ENCODE data around the gene MRTFA.

MRTFA gene

DNA sequence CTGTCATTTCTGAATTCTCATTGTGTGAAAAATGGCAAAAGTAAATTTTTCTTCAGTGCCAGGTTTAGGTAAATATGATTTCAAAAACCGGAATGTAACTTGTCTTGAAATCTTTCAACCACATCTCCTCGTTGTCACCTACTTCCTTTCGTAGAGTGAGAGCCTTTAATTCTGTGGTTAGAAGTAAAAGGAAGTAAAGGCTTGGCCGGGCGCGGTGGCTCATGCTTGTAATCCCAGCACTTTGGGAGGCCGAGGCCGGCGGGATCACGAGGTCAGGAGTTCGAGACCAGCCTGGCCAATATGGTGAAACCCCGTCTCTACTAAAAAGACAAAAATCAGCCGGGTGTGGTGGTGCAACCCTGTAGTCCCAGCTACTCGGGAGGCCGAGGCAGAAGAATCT is 236.4 kb downstream of the MRTFA start:
- no peak for DNase-seq (ENCODE audit: low read depth)
- TF ChIP-seq, protein P1, sequence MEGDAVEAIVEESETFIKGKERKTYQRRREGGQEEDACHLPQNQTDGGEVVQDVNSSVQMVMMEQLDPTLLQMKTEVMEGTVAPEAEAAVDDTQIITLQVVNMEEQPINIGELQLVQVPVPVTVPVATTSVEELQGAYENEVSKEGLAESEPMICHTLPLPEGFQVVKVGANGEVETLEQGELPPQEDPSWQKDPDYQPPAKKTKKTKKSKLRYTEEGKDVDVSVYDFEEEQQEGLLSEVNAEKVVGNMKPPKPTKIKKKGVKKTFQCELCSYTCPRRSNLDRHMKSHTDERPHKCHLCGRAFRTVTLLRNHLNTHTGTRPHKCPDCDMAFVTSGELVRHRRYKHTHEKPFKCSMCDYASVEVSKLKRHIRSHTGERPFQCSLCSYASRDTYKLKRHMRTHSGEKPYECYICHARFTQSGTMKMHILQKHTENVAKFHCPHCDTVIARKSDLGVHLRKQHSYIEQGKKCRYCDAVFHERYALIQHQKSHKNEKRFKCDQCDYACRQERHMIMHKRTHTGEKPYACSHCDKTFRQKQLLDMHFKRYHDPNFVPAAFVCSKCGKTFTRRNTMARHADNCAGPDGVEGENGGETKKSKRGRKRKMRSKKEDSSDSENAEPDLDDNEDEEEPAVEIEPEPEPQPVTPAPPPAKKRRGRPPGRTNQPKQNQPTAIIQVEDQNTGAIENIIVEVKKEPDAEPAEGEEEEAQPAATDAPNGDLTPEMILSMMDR (conservative IDR thresholded peaks at IDR 0.05; ENCODE audit: low read length) = no peak
- H3K4me3 ChIP-seq (ENCODE audit: low read length) = no peak overlapping the region

DNA sequence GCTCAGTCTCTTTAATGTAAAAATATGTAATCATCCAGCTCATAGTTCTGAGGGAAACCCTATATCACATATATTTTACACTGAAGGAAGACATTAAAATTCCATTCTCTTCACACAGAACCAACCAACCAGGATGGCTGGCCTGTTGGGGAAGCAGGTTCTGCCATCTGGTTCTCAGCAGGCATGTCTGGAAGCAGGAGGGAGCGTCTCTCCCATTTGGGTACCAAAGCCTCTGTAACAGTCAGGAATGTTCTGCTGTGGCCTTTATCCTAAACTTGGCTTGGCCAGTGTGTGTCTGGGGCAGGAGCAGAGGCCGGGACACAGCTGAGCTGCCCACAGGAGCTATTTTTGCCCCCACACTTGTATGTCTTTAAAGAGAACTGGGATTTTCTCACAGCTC is 236.9 kb downstream of the MRTFA start:
- TF ChIP-seq, protein P1 (conservative IDR thresholded peaks at IDR 0.05; ENCODE audit: low read length) = no peak
- peak; percentile 32 for DNase-seq (ENCODE audit: low read depth)
- no peak overlapping the region for H3K4me3 ChIP-seq (ENCODE audit: low read length)

DNA sequence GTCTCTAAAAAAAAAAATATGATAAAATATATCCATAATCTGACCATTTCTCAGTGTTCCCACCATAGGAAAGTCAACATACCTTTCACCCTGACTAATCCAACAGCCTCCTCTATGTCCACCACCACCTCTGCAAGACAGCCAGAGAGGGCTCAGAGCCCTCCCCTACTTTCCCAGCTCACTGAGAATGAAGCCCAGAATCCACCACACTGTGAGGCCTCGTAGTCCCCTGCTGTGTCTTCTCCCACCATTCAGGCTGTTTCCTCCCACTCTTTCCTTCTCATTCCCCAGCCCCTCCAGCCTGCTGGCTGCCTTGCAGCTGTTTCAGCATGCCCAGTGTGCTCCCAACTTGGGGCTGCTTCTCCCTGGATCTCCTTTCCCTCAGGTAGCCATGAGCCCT is 239.1 kb downstream of the MRTFA start:
- H3K4me3 ChIP-seq (ENCODE audit: low read length) = no peak overlapping the region
- TF ChIP-seq, protein P1 (conservative IDR thresholded peaks at IDR 0.05; ENCODE audit: low read length) = no peak
- no peak for DNase-seq (ENCODE audit: low read depth)

GRCh38 chr22:40396882-40397281 is 239.6 kb downstream of the MRTFA start:
- TF ChIP-seq, protein P1 (conservative IDR thresholded peaks at IDR 0.05; ENCODE audit: low read length) = no peak
- DNase-seq (ENCODE audit: low read depth) = peak; percentile 59
- H3K4me3 ChIP-seq (ENCODE audit: low read length) = no peak overlapping the region

- TF ChIP-seq, protein P1 (conservative IDR thresholded peaks at IDR 0.05; ENCODE audit: low read length) = no peak
- DNase-seq (ENCODE audit: low read depth) = no peak
- no peak overlapping the region for H3K4me3 ChIP-seq (ENCODE audit: low read length)
Observed at GRCh38 chr22:40395607-40396006, 240.9 kb downstream of the MRTFA start.

DNA sequence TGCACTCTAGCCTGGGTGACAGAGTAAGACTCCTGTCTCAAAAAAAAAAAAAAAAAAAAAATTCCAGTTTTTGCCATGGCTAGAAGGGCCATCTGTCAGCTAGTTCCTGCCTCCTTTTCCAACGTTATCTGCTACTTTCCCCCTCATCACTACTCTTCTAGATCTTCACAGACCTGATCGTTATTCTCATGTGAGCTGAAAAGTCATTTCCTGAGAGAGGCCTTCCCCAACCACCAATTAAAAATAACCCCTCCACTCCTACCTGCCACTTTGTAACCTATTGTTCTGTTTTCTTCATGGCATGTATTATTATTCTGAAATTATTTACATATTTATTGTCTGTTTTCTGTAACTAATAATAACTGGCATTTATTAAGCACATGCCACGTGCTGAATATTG is 241.9 kb downstream of the MRTFA start:
- DNase-seq (ENCODE audit: low read depth) = no peak
- TF ChIP-seq, protein P1 (conservative IDR thresholded peaks at IDR 0.05; ENCODE audit: low read length) = no peak
- no peak overlapping the region for H3K4me3 ChIP-seq (ENCODE audit: low read length)

DNA sequence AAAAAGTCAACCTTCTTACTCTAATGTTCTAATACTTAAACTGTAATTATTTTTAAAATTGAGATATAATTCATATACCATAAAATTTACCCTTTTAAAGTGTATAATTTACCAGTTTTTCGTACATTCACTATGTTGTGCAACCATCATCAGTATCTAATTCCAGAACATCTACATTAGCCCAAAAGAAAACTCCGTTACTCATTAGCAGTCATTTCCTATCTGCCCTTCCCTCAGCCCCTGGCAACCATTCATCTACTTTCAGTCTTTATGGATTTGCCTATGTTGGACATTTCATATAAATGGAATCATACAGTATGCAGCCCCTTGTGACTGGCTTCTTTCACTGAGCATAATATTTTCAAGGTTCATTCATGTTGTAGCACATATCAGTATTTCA is 243.9 kb downstream of the MRTFA start:
- TF ChIP-seq, protein P1 (conservative IDR thresholded peaks at IDR 0.05; ENCODE audit: low read length) = no peak
- no peak overlapping the region for H3K4me3 ChIP-seq (ENCODE audit: low read length)
- no peak for DNase-seq (ENCODE audit: low read depth)
